GM23338 (cell line): ENCODE data around the gene OR5M11. TPM values are rescaled to one million over a fixed set of nuclear protein-coding genes. Genes with fewer than 3 reads are reported as not detected.

ENCODE experiments used
- ATAC-seq: fragments of 200-7000 bp; cut with Tn5 transposase; 3 replicates; pipeline ENCODE4 v1.9.1; 2020
- DNase-seq: peaks from one replicate; pipeline ENCODE4 v3.0.0-alpha.2; 2015; ENCODE audit warnings: low spot score
- H2AFZ ChIP-seq: fragments of 200-600 bp; sonication (generic); 2 replicates; pipeline ENCODE4 v1.8.0; 2016; ENCODE audit warnings: antibody characterized with exemption, mild to moderate bottlenecking, moderate library complexity
- H3F3A ChIP-seq: fragments of 200-600 bp; sonication (generic); replicated peaks from 2 replicates; pipeline ENCODE4 v1.8.0; 2017; ENCODE audit warnings: antibody characterized with exemption, mixed run types, low read depth
- H3K27ac ChIP-seq: fragments of 200-600 bp; sonication (generic); 2 replicates; pipeline ENCODE4 v1.6.1; 2016; ENCODE audit warnings: low read depth
- H3K27me3 ChIP-seq: fragments of 200-600 bp; sonication (generic); 2 replicates; pipeline ENCODE4 v1.8.0; 2016; ENCODE audit warnings: mild to moderate bottlenecking, mixed run types, moderate library complexity; ENCODE audit not compliant: insufficient read depth
- H3K36me3 ChIP-seq: fragments of 200-600 bp; sonication (generic); 2 replicates; pipeline ENCODE4 v1.8.0; 2016; ENCODE audit warnings: mild to moderate bottlenecking; ENCODE audit not compliant: insufficient read depth
- H3K4me1 ChIP-seq: fragments of 200-600 bp; sonication (generic); 2 replicates; pipeline ENCODE4 v1.8.0; 2016; ENCODE audit warnings: mild to moderate bottlenecking, moderate library complexity; ENCODE audit not compliant: insufficient read depth
- H3K4me2 ChIP-seq: fragments of 200-600 bp; sonication (generic); 2 replicates; pipeline ENCODE4 v1.7.1; 2017; ENCODE audit warnings: mixed run types
- H3K4me3 ChIP-seq: fragments of 200-600 bp; sonication (generic); 2 replicates; pipeline ENCODE4 v1.6.1; 2016; ENCODE audit warnings: mixed run types
- H3K79me2 ChIP-seq: fragments of 200-600 bp; sonication (generic); replicated peaks from 2 replicates; pipeline ENCODE4 v1.8.0; 2017; ENCODE audit warnings: mild to moderate bottlenecking; ENCODE audit not compliant: insufficient read depth
- H3K9me2 ChIP-seq: fragments of 200-600 bp; sonication (generic); 2 replicates; pipeline ENCODE4 v1.8.0; 2017; ENCODE audit not compliant: insufficient read depth
- H4K20me1 ChIP-seq: fragments of 200-600 bp; sonication (generic); replicated peaks from 2 replicates; pipeline ENCODE4 v1.8.0; 2017; ENCODE audit warnings: mild to moderate bottlenecking; ENCODE audit not compliant: insufficient read depth
- H3K27ac Mint-ChIP-seq: 2 replicates; pipeline ENCODE4 v1.8.0; 2020; ENCODE audit warnings: inconsistent platforms, mild to moderate bottlenecking, moderate library complexity, mixed read lengths
- H3K27me3 Mint-ChIP-seq: 3 replicates; pipeline ENCODE4 v1.8.0; 2022; ENCODE audit warnings: low read depth, mild to moderate bottlenecking, moderate library complexity, mixed read lengths, inconsistent platforms; ENCODE audit not compliant: insufficient read depth, poor library complexity
- H3K36me3 Mint-ChIP-seq: 3 replicates; pipeline ENCODE4 v1.8.0; 2021; ENCODE audit warnings: low read depth, mild to moderate bottlenecking, inconsistent platforms, moderate library complexity, mixed read lengths
- H3K4me1 Mint-ChIP-seq: 3 replicates; pipeline ENCODE4 v1.8.0; 2020; ENCODE audit warnings: mild to moderate bottlenecking, inconsistent platforms, mixed read lengths
- H3K4me3 Mint-ChIP-seq: 3 replicates; pipeline ENCODE4 v1.8.0; 2021; ENCODE audit warnings: moderate library complexity, mild to moderate bottlenecking, inconsistent platforms, mixed read lengths
- H3K9me3 Mint-ChIP-seq: 3 replicates; pipeline ENCODE4 v1.8.0; 2020; ENCODE audit warnings: moderate library complexity, mild to moderate bottlenecking, inconsistent platforms, mixed read lengths
- EZH2phosphoT487 ChIP-seq: fragments of 200-600 bp; sonication (generic); IDR thresholded peaks from one replicate; pipeline ENCODE4 v1.8.1; 2018; ENCODE audit warnings: antibody characterized with exemption; ENCODE audit not compliant: unreplicated experiment
- JUNB ChIP-seq: IDR thresholded peaks from one replicate; pipeline ENCODE4 v1.6.1; 2016; ENCODE audit warnings: antibody characterized with exemption; ENCODE audit not compliant: unreplicated experiment
- NANOG ChIP-seq: IDR thresholded peaks from 2 replicates; pipeline ENCODE4 v1.6.1; 2016; ENCODE audit warnings: antibody characterized with exemption, borderline replicate concordance
- POLR2AphosphoS5 ChIP-seq: IDR thresholded peaks from 2 replicates; pipeline ENCODE4 v1.6.1; 2016; ENCODE audit warnings: antibody characterized with exemption, low read depth
- STAT1 ChIP-seq: IDR thresholded peaks from one replicate; pipeline ENCODE4 v1.6.1; 2016; ENCODE audit warnings: antibody characterized with exemption; ENCODE audit not compliant: unreplicated experiment
- ZNF114 ChIP-seq: fragments of 250-450 bp; sonication (Bioruptor Pico); IDR thresholded peaks from 2 replicates; pipeline ENCODE4 v1.5.0; 2020; ENCODE audit warnings: mild to moderate bottlenecking, moderate library complexity
- ZNF331 ChIP-seq: fragments of 250-450 bp; sonication (Bioruptor Pico); IDR thresholded peaks from 2 replicates; pipeline ENCODE4 v1.5.0; 2020; ENCODE audit warnings: low read depth, mild to moderate bottlenecking, moderate library complexity
- polyA plus RNA-seq: library from polyadenylated mRNA; unstranded; fragments of >200 nt; fragmentation: Nextera tagmentation; extraction: Ambion mirVana; gene quantifications from 2 replicates; pipeline ENCODE4 v1.2.1, GENCODE V29; 2016
- total RNA-seq: library from RNA; depleted of rRNA; stranded (reverse); fragments of >200 nt; shearing (Covaris generic); gene quantifications from 2 replicates; pipeline ENCODE4 v1.2.3, GENCODE V29; 2014
- TF ChIP-seq, protein P1 (sequence below): IDR thresholded peaks from 2 replicates; pipeline ENCODE4 v1.6.1; 2016; ENCODE audit warnings: antibody characterized with exemption
- TF ChIP-seq, protein P2 (sequence below): IDR thresholded peaks from one replicate; pipeline ENCODE4 v1.6.1; 2018; ENCODE audit warnings: antibody characterized with exemption; ENCODE audit not compliant: unreplicated experiment
- TF ChIP-seq, protein P3 (sequence below): fragments of 250-450 bp; sonication (Bioruptor Pico); IDR thresholded peaks from 2 replicates; pipeline ENCODE4 v1.5.0; 2020; ENCODE audit warnings: mild to moderate bottlenecking, moderate library complexity
- TF ChIP-seq, protein P4 (sequence below), 2 experiments: fragments of 200-600 bp in 1 of 2; sonication (generic) in 1 of 2; conservative IDR thresholded peaks; 2 replicates each; pipeline versions ENCODE4 v1.5.1 to v1.6.1; 2016 to 2017; ENCODE audit warnings: antibody characterized with exemption in 2 of 2, low read depth in 2 of 2, mild to moderate bottlenecking in 2 of 2, moderate library complexity in 1 of 2

OR5M11 gene
- total and polyA plus RNA-seq, 2 experiments from 2014 or later: not detected

DNA sequence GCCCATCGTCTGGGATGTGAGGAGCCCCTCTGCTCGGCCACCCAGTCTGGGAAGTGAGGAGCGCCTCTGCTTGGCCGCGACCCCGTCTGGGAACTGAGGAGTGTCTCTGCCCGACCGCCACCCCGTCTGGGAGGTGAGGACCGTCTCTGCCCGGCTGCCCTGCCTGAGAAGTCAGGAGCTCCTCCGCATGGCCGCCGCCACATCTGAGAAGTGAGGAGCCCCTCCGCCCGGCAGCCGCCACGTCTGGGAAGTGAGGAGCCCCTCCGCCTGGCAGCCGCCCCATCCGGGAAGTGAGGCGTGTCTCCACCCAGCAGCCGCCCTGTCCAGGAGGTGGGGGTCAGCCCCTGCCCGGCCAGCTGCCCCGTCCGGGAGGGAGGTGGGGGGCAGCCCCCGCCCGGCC lies 46.0 kb downstream of the OR5M11 start (continued):
- TF ChIP-seq, protein P1, sequence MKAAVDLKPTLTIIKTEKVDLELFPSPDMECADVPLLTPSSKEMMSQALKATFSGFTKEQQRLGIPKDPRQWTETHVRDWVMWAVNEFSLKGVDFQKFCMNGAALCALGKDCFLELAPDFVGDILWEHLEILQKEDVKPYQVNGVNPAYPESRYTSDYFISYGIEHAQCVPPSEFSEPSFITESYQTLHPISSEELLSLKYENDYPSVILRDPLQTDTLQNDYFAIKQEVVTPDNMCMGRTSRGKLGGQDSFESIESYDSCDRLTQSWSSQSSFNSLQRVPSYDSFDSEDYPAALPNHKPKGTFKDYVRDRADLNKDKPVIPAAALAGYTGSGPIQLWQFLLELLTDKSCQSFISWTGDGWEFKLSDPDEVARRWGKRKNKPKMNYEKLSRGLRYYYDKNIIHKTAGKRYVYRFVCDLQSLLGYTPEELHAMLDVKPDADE: no peak
- TF ChIP-seq JUNB: no peak
- TF ChIP-seq EZH2phosphoT487: no peak
- TF ChIP-seq, protein P2, sequence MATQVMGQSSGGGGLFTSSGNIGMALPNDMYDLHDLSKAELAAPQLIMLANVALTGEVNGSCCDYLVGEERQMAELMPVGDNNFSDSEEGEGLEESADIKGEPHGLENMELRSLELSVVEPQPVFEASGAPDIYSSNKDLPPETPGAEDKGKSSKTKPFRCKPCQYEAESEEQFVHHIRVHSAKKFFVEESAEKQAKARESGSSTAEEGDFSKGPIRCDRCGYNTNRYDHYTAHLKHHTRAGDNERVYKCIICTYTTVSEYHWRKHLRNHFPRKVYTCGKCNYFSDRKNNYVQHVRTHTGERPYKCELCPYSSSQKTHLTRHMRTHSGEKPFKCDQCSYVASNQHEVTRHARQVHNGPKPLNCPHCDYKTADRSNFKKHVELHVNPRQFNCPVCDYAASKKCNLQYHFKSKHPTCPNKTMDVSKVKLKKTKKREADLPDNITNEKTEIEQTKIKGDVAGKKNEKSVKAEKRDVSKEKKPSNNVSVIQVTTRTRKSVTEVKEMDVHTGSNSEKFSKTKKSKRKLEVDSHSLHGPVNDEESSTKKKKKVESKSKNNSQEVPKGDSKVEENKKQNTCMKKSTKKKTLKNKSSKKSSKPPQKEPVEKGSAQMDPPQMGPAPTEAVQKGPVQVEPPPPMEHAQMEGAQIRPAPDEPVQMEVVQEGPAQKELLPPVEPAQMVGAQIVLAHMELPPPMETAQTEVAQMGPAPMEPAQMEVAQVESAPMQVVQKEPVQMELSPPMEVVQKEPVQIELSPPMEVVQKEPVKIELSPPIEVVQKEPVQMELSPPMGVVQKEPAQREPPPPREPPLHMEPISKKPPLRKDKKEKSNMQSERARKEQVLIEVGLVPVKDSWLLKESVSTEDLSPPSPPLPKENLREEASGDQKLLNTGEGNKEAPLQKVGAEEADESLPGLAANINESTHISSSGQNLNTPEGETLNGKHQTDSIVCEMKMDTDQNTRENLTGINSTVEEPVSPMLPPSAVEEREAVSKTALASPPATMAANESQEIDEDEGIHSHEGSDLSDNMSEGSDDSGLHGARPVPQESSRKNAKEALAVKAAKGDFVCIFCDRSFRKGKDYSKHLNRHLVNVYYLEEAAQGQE: no peak
- TF ChIP-seq POLR2AphosphoS5: no peak
- no peak for TF ChIP-seq ZNF331 (CRISPR knock-in tag)

DNA sequence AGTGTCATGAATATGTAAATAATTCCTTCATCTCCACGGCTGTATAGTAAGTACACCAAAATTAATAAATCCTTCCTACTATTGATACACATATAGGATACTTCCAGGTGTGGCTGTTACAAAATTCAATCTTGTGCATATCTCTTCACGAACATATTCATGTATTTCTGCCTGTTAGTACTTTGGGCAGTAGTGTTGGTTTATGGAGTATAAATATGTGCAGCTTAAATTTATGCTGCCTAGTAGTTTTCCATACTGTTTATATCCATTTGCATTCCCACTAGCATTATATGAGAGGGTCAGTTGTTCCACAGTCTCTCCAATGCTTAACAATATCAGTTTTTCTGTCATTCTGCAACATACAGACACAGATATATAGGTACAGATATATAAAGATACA lies 47.9 kb downstream of the OR5M11 start:
- peaks cover 4% of the 10 kb centered on the region for H3K27me3 Mint-ChIP-seq
- no peak for ATAC-seq
- H3K27ac Mint-ChIP-seq: no peak overlapping the region
- TF ChIP-seq EZH2phosphoT487 (no peak), ZNF331 (CRISPR knock-in tag) (no peak), JUNB (no peak), ZNF114 (CRISPR knock-in tag) (no peak), NANOG (no peak), STAT1 (no peak), POLR2AphosphoS5 (no peak)
- TF ChIP-seq, protein P1: no peak
- TF ChIP-seq, protein P3, sequence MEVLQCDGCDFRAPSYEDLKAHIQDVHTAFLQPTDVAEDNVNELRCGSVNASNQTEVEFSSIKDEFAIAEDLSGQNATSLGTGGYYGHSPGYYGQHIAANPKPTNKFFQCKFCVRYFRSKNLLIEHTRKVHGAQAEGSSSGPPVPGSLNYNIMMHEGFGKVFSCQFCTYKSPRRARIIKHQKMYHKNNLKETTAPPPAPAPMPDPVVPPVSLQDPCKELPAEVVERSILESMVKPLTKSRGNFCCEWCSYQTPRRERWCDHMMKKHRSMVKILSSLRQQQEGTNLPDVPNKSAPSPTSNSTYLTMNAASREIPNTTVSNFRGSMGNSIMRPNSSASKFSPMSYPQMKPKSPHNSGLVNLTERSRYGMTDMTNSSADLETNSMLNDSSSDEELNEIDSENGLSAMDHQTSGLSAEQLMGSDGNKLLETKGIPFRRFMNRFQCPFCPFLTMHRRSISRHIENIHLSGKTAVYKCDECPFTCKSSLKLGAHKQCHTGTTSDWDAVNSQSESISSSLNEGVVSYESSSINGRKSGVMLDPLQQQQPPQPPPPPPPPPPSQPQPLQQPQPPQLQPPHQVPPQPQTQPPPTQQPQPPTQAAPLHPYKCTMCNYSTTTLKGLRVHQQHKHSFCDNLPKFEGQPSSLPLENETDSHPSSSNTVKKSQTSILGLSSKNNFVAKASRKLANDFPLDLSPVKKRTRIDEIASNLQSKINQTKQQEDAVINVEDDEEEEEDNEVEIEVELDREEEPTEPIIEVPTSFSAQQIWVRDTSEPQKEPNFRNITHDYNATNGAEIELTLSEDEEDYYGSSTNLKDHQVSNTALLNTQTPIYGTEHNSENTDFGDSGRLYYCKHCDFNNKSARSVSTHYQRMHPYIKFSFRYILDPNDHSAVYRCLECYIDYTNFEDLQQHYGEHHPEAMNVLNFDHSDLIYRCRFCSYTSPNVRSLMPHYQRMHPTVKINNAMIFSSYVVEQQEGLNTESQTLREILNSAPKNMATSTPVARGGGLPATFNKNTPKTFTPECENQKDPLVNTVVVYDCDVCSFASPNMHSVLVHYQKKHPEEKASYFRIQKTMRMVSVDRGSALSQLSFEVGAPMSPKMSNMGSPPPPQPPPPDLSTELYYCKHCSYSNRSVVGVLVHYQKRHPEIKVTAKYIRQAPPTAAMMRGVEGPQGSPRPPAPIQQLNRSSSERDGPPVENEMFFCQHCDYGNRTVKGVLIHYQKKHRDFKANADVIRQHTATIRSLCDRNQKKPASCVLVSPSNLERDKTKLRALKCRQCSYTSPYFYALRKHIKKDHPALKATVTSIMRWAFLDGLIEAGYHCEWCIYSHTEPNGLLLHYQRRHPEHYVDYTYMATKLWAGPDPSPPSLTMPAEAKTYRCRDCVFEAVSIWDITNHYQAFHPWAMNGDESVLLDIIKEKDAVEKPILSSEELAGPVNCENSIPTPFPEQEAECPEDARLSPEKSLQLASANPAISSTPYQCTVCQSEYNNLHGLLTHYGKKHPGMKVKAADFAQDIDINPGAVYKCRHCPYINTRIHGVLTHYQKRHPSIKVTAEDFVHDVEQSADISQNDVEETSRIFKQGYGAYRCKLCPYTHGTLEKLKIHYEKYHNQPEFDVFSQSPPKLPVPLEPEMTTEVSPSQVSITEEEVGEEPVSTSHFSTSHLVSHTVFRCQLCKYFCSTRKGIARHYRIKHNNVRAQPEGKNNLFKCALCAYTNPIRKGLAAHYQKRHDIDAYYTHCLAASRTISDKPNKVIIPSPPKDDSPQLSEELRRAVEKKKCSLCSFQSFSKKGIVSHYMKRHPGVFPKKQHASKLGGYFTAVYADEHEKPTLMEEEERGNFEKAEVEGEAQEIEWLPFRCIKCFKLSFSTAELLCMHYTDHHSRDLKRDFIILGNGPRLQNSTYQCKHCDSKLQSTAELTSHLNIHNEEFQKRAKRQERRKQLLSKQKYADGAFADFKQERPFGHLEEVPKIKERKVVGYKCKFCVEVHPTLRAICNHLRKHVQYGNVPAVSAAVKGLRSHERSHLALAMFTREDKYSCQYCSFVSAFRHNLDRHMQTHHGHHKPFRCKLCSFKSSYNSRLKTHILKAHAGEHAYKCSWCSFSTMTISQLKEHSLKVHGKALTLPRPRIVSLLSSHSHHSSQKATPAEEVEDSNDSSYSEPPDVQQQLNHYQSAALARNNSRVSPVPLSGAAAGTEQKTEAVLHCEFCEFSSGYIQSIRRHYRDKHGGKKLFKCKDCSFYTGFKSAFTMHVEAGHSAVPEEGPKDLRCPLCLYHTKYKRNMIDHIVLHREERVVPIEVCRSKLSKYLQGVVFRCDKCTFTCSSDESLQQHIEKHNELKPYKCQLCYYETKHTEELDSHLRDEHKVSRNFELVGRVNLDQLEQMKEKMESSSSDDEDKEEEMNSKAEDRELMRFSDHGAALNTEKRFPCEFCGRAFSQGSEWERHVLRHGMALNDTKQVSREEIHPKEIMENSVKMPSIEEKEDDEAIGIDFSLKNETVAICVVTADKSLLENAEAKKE: no peak
- TF ChIP-seq, protein P4, sequence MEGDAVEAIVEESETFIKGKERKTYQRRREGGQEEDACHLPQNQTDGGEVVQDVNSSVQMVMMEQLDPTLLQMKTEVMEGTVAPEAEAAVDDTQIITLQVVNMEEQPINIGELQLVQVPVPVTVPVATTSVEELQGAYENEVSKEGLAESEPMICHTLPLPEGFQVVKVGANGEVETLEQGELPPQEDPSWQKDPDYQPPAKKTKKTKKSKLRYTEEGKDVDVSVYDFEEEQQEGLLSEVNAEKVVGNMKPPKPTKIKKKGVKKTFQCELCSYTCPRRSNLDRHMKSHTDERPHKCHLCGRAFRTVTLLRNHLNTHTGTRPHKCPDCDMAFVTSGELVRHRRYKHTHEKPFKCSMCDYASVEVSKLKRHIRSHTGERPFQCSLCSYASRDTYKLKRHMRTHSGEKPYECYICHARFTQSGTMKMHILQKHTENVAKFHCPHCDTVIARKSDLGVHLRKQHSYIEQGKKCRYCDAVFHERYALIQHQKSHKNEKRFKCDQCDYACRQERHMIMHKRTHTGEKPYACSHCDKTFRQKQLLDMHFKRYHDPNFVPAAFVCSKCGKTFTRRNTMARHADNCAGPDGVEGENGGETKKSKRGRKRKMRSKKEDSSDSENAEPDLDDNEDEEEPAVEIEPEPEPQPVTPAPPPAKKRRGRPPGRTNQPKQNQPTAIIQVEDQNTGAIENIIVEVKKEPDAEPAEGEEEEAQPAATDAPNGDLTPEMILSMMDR (conservative IDR thresholded peaks at IDR 0.05; ENCODE audit: low read depth in 2 of 2): no peak

More for the DNA sequence above, 47.9 kb downstream of the OR5M11 start:
- H3F3A ChIP-seq: no peaks in the 10 kb centered on the region
- H3K4me3 ChIP-seq: no peak overlapping the region
- no peaks in the 10 kb centered on the region for H3K36me3 ChIP-seq
- no peaks in the 10 kb centered on the region for H3K4me1 ChIP-seq
- no peaks in the 10 kb centered on the region for H3K4me1 Mint-ChIP-seq
- H3K9me3 Mint-ChIP-seq: peaks cover 25% of the 10 kb centered on the region
- no peak overlapping the region for H3K27ac ChIP-seq
- H3K27me3 ChIP-seq: no peaks in the 10 kb centered on the region
- H2AFZ ChIP-seq: no peak overlapping the region
- DNase-seq: no peak
- peaks cover 5% of the 10 kb centered on the region; the same call in 1 of the 2 replicates for H3K9me2 ChIP-seq
- H3K4me3 Mint-ChIP-seq: no peak overlapping the region
- no peaks in the 10 kb centered on the region for H4K20me1 ChIP-seq
- no peaks in the 10 kb centered on the region for H3K79me2 ChIP-seq
- H3K4me2 ChIP-seq: no peak overlapping the region
- H3K36me3 Mint-ChIP-seq: peaks cover 12% of the 10 kb centered on the region; the same call in 2 of the 3 replicates
